GM21576 (cell line): ENCODE results near the gene LRRC3.
A peak's percentile ranks its signal among the peaks of the same experiment; 100 is the strongest.

Experiments used
- ATAC-seq: cut with Tn5 transposase; IDR thresholded peaks from one replicate; pipeline ENCODE4 v1.9.1; 2021; ENCODE audit warnings: mild to moderate bottlenecking, moderate library complexity; ENCODE audit not compliant: unreplicated experiment

The LRRC3 gene

DNA sequence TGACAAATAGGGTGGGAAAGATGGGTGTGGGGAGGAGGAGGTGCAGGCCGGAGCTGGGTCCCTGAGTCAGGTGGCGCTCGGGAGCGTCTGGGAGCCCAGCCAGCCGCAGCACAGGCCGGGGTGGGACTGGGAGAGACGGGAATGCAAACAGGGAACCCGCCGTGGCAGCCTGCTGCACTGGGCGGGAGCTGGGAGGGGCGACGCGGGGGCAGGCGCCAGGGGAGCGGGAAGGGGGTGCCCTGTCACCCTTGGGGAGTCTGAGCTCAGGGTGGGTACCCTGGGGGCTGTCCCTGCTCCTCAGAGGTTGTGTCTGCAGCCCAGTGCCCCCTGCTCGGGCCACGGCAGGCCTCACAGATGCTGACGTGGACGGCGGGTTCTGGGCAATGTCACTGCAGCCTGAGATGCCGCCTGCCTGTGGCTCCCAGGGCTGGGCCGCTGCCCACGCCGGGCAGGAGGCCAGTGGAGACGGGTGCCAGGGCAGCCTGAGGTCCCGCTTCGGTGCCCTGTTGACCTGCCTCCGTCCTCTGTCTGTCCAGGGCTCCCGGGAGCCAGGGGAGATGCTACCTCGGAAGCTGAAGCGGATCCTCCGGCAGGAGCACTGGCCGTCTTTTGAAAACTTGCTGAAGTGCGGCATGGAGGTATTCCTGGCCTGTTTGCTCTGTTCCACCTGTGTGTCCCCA is 16.6 kb upstream of the LRRC3 start:
- ATAC-seq = no peak

DNA sequence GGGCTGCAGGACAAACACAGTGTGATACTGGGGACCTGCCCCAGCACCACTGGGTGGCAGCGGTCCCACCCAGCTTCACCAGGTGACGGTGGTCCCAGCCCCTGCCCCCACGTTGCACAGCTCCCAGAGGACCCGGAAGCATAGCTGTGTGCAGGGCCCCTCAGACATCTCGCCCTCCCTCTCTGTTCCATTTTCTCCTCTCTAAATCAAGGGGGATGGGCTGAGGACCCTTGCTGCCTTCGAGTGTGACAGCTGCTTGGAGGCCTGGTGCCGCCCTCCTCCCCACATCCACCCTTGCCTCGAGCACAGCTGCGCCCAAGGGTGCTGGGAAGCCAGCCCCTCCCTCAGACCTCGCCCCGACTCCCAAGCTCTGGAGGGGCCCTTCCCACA is 16.1 kb upstream of the LRRC3 start:
- no peak for ATAC-seq

- no peak for ATAC-seq
These were observed 14.9 kb upstream of the LRRC3 start for GRCh38 chr21:44440241-44441040.

DNA sequence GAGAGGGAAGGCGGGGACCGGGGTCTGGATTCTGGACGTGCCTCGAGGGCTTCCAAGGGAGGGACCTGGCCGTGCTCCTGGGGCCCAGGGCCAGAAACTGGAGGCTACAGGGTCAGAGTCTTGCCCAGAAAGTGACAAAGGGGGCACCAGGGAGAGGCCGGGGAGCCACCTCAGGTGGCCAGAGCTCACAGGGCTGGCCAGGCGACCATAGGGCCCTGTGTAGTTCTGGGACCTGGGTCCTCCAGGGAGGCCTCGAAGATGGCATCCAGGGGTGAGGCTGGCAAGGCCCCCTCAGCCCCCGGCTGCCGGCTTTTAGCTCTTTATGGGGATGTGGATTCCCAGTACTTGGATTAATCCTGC is 14.3 kb upstream of the LRRC3 start:
- ATAC-seq = no peak

GRCh38 chr21:44441581-44442265 is 13.6 kb upstream of the LRRC3 start:
- no peak for ATAC-seq

DNA sequence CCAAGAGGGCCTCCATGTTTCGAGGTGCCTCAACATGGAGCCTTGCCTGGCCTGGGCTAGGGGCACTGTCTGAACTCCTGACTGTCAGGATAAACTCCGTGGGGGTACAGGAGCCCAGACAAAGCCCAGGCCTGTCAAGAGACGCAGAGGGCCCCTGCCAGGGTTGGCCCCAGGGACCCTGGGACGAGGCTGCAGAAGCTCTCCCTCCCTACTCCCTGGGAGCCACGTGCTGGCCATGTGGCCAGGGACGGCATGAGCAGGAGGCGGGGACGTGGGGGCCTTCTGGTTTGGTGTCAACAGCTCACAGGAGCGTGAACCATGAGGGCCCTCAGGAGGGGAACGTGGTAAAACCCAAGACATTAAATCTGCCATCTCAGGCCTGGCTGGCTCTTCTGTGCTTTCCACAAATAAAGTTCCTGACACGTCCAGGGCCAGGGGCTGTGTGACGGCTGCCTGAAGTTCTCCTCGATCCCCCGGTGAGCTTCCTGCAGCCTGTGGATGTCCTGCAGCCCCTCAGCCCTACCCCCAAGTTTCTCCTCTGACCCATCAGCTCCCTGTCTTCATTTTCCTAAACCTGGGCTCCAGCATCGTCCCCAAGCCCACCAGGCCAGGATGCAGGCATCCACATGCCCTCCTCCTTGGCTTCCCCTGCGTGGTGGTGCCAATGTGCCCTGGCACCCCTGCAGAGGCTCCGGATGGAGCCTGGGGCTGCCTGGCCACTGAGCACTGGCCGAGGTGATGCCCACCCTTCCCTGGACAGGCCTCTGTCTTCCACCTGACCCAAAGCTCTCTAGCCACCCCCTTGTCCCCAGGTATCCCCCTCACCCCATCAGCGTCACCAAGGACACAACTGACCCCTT is 12.8 kb upstream of the LRRC3 start:
- ATAC-seq = no peak

- ATAC-seq = no peak
These were observed 11.9 kb upstream of the LRRC3 start for GRCh38 chr21:44443291-44443890.

GRCh38 chr21:44443891-44444285 is 11.4 kb upstream of the LRRC3 start:
- no peak for ATAC-seq

- no peak for ATAC-seq
These were observed 10.9 kb upstream of the LRRC3 start for GRCh38 chr21:44444286-44444931.

DNA sequence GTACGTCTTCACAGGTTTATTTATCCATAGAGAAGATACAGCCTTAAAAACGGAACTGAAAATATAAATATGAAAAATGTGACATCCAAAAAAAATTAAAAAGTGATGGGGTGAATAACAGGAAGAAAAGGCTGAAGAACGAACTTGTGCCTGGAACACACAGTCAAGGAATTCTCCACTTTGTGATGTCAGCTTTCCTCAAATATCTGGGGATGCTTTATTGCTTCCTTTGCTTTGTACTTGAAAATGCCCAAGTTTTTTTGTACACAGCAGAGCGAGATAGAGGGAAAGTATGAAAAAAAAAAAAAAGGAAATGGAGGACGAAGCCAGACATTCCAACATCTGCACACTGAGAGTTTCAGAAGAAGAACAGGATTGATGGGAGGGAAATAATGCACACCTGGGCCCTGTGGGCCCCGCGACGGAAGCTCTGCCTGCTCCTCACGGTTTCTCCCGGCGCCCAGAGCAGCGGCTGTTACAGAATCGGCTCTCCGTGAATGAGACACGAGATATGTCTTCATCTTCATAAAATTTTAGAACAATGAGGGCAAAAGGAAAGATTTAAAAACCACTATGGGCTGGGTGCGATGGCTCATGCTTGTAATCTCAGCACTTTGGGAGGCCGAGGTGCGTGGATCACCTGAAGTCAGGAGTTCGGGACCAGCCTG is 10.0 kb upstream of the LRRC3 start:
- ATAC-seq = no peak

DNA sequence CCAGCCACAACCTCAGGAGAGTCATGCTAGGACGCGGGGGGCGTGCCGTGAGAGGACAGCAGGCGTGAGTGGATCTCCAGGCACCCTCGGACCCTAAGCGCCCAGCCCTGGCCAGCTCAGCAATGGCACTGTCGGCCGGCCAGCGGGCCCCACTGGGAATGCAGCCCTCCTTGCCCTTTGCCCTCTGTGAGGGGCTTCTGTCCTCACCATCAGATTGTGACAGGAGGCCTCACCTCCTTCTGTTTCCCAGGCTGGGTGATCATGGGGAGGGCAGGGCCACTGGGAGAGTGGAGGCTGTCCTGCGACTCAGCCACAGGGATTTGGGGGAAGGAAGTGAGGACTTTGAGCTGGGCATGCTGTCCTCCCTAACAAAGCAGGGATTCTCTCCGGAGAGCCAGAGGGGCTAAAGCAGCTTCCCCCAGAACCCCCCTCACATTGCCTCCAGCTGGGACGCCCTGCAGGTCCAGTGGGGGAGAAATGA is 6.6 kb upstream of the LRRC3 start:
- ATAC-seq = no peak

- no peak for ATAC-seq
These were observed 5.6 kb upstream of the LRRC3 start for GRCh38 chr21:44449473-44450363.

DNA sequence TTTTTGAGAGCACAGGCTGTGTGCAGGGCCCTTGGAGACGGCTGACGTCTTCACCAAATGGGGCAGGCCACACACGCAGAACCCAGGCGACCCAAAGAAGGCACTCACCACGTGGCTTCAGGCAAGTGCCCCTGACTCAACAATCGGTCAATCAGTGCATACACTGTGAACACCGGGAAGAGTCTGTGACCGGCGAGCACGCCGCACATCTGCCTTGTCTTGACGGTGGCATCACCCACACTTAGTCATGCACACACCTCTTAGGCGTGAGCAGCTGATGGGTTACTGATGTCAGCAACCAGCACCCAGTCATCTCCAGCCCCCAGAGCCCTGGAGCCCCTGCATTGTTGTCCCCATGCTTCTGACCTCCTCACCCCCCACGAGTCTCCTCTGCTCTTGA is 4.9 kb upstream of the LRRC3 start:
- no peak for ATAC-seq

- no peak for ATAC-seq
These were observed 4.3 kb upstream of the LRRC3 start for GRCh38 chr21:44450999-44451398.

DNA sequence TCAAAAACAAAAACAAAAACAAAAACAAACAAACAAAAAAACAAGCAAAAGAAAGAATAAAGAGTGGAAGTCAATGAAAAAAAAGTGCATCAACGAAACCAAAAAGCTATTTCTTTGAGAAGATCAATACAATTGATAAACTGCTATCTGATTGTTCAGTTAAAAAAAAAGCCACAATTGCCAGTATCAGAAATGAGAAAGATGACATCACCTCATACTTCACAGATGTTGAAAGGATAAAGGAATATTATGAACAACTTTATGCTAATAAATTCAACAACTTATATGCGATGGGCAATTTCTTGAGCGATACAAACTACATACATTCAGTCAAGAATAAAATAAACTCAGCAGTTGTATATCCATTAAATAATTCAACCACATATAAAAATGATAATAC is 2.2 kb upstream of the LRRC3 start:
- no peak for ATAC-seq

- ATAC-seq = no peak
These were observed 1.3 kb upstream of the LRRC3 start for GRCh38 chr21:44454058-44454457.

DNA sequence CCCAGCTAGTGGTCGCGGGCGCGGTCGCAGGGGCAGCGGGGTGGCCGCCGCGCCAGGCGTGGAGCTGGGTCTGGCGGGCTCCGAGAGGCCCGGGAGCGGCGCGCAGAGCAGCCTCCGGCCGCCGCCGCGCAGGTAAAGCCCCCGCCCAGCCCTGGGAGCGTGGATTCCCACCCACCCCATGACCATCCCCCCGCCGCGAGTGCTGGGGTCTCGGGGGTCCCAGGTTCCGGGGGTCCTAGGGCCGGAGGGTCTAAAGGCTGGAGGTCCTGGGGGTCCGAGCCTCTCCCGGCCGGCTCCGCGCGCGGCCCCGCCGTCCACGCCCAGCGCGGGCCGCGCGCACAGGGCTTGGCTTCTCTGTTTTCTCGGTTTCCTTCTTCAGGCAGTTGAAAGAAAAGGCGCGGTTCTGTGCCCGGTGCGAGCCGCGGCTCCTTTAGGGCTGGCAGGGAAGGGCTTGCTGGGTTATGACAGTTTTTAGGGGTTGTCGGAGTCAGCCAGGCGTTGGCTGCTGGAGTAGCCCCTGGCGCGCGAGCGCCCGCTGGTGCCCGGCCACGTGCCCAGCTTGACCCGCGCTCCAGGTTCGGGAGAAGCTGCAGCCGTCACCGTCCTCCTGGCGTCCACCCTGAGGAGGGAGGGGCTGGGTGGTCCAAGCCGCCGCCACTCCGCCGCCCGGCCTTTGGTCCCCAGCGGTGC is 359 bp downstream of the LRRC3 start:
- ATAC-seq = peak; percentile 27
